SK-N-SH (cell line): Measurements from ENCODE around the gene NEK6.

Source experiments
- MAX ChIP-seq: IDR thresholded peaks from 2 replicates; pipeline ENCODE4 v1.4.0; 2012; ENCODE audit warnings: low read depth
- POLR2AphosphoS5 ChIP-seq: IDR thresholded peaks from 2 replicates; pipeline ENCODE4 v1.6.1; 2012; ENCODE audit warnings: low read depth, low read length

DNA sequence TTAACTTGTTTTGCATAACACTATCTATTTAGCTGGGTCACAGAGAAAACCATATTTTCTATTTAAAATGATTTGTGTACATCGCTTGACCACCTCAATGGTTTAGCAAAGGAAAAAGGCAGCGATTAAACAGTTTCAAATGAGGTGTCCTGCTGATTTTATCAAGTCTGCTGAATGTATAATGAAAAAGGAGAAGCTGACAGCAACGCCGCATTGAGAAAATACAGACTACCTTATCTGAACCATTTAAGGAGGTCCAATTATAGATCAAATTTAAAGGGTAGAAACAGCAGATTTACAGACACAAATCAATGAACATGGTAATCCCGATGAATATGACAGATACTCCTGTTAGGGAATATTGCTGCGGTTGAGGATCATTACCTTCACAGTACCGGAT lies 127.9 kb downstream of the NEK6 start:
- TF ChIP-seq POLR2AphosphoS5 = no peak
- no peak for TF ChIP-seq MAX
